Eye (tissue), 1 donor: ENCODE measurements around the gene GLYATL1B.
A peak's percentile ranks its signal among the peaks of the same experiment; 100 is the strongest.
"Not testable (repeated sequence)": the region's sequence is repeated elsewhere in the genome, so short reads cannot be mapped to it uniquely, and the experiment has no call there.

Source experiments
- DNase-seq: peaks from one replicate; pipeline ENCODE4 v3.0.0-alpha.2; 2015

Gene GLYATL1B, protein sequence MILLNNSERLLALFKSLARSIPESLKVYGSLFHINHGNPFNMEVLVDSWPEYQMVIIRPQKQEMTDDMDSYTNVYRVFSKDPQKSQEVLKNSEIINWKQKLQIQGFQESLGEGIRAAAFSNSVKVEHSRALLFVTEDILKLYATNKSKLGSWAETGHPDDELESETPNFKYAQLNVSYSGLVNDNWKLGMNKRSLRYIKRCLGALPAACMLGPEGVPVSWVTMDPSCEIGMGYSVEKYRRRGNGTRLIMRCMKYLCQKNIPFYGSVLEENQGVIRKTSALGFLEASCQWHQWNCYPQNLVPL

DNA sequence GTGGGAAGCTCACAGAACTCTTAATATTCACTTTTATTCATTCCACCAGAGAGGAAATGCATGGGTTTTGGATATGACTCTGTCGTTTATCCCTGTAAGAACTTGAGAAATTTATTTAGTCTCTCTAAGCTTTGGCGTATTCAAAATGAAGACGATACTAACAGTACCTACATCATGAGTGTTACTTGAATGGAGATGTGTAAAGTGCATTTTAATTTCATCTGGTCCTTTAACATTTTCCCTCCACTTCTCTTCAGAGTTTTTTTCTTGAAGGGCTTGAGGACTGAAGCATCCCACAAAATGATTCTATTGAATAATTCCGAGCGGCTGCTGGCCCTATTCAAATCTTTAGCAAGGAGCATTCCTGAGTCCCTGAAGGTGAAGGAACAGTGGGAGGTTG lies at the start of gene GLYATL1B:
GLYATL1B (plus strand) TSS at position 301 of the 400 bp plus-strand sequence; CDS start at position 301, 0 bp downstream.
- not testable (repeated sequence) for DNase-seq

DNA sequence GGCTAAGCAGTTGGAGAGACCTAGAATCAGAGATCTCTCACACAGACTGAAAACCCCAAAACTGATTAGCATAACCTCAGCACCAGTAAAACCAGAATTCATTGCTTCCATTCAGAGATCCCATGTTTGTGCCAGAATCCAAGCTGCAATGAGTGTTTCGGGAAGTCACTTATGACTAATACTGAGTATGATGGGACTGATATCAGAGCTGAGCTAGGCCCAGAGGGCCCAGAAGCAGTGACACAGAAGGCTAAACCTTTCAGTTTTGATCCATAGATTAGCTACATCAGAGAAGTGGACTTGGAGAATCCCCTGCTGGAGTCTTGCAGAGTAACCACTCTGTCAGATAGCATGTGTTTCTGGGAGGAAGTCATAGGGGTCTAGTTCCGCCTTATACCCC lies 49.6 kb upstream of the GLYATL1B start:
- not testable (repeated sequence) for DNase-seq

DNA sequence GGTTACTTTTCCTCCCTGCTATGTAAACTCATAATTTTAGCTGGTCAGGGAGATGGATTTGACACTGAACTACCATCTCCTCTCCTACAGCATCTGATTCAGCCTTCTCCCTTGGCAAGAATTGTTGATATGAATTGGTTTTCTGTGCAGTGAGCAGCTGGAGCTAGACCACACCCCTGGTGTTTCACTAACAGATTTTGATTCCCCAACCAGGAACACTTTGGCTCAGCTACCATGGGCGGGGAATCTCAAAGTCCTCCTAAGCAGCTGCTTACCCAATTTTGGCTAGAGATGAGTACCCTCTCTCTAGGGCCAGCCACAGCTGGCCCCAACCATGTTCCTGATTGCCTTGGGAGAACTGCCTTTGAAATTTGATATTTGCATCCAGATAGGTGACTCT lies 48.7 kb upstream of the GLYATL1B start:
- DNase-seq: not testable (repeated sequence)

- DNase-seq: no peak
Measured at GRCh38 chr11:59040607-59041006, 45.5 kb upstream of the GLYATL1B start.

- not testable (repeated sequence) for DNase-seq
Measured at GRCh38 chr11:59051383-59051782, 34.7 kb upstream of the GLYATL1B start.

GRCh38 chr11:59052355-59052754 lies 33.8 kb upstream of the GLYATL1B start:
- not testable (repeated sequence) for DNase-seq

GRCh38 chr11:59053387-59053786 lies 32.7 kb upstream of the GLYATL1B start:
- DNase-seq: peak; percentile 78

DNA sequence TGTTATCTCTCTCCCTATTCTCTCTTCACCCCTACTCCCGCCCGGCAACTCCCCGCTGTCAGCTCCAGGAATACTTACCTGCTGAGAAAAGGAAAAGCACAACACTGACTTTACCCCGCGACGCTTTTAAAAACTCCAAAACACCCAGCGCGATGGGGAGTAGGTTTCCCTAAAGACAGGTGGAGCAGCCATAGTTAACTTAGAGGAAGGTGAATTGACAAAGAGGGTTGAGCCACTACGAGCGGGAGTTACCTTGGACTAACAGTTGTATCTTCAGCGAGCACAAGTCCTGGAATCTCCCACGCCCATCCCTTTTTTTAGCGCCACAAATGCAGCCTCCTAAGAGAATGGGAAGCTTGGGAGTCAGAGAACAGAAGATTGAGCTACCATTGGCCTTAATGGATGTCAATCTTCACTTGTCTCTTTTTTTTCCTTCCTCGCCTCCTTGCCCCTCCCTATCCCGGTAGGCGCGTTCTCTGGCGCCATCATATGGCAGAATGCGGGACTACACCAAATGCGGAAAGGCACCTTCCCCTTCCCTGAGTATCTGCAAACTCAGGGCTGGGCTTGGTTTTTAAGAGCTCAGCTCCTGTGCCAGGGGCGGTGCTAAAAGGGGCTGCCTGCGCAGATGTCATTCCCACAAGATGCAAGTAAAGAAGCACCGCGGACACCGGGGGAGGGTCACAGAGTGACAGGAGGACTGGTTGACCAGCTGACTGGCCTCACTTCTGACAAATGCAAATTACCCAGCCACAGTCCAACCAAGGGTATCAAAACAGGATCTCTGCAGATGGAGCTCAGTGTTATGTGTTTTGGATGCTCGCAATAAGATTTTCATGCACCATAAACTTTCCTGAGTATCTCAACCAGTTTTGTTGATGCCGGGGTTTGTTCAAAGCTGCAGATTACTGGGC lies 27.7 kb upstream of the GLYATL1B start:
- DNase-seq: peak; percentile 97

GRCh38 chr11:59060096-59060495 lies 26.0 kb upstream of the GLYATL1B start:
- DNase-seq: not testable (repeated sequence)

DNA sequence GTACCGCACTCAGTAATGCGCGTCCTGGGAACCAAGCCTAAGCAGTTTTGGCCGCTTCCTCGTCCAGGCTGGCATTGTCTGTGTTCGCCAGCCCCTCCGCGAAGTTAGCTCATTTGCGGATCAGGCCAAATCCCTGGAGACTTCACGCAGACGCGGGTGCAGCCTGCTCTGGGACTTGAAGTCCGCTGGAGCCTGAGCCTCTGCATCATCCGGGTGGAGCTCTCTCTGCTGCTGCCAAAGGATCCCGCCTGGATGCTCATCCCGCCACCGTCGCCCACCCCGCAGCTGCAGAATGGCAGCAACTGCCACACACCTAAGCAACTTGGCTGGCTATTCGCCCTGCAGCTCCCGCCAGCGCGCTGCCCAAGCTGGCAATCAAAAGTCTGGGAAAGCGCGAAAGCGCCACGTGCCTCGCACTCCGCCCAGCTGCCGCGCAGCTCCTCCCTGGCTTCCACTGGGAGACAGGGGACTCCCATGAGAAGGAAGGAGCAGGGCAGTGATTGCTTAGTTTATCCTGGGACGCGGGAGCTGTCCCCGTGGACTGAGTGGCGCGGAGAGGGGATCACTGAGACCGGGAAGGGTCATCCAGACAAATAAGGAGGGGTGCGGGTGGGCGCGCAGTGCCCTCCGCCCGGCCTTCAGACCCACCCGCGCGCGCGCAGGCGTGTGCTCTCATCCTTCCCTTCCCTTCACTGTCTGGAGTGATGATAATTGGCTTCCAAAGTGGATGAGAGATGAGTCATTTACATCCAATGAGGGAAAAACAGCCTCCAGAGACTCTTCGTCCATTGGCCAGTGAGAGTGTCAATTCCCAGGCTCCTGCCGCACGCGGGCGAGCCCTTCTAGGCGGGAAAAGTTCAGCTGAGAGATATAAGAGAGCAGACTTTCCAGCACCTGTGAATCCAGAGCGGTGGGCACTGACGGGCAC lies 23.2 kb upstream of the GLYATL1B start:
- peak; percentile 29 for DNase-seq

DNA sequence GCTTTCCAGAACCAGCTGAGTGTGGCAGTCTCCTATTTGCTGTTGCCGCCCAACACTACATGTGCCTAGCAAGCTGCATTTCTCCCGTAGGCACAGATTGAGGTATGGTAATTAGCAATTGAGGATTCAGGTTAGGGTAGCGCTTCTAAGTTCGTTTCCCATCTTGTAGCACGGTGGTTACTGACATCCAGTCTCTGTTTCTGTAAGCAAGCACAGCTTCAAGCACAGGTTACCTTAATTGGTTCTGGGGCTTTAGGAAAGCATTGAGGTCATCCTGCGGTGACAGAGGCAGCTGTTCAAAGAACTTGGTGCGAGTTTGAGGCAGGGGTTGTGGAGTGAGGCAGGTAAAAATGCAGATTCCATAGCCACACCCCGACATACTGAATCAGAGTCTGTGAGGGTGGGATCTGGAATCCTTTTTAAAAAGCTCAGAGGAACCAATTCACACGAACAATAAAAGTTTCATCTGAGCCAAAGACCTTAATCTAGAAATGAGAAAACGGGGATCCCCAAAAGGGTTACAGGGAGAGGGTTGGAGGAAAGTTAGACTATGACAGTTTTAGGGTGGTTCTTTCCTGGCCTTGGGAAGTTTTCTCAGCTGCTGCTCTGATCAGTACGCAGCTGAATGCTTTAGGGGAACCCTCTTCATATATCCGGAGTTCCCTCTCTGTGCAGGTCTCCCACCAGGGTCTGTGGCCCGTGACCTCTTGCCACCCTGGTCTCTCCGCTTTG lies 21.9 kb upstream of the GLYATL1B start:
- not testable (repeated sequence) for DNase-seq

GRCh38 chr11:59069087-59069486 lies 17.0 kb upstream of the GLYATL1B start:
- no peak for DNase-seq

DNA sequence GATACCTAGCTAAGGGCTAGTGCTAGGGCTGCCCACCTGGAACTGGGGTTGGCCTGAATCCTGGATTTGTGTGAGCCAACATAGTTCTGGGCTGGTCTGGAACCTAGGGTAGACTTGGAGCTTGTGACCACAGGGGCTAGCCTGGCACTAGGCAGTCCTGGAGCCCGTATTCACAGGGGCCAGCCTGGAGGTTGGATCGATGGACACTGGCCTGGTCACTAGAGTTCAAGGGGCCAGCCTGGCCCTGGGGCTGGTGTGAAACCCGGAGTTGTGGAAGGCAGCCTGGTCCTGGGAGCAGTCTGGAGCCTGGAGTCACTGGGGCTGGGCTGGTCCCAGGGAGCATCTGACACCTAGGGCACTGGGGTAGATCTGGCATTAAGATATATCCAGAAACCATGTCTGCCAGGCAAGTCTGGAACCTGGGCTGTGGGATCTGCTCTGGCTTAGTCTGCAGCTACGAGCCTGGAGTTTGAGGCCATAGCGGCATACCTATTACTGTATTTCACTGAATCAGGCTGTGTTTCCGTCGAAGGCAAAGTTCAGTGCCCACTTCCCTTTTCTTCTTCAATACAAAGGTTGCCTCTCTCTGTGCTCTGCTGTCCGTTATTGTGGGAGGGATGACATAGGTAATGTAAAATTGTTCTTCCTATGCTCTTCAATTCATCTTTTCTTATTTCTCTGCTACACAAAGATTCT lies 9.1 kb upstream of the GLYATL1B start:
- DNase-seq: no peak

GRCh38 chr11:59078435-59078834 lies 7.7 kb upstream of the GLYATL1B start:
- DNase-seq: no peak

DNA sequence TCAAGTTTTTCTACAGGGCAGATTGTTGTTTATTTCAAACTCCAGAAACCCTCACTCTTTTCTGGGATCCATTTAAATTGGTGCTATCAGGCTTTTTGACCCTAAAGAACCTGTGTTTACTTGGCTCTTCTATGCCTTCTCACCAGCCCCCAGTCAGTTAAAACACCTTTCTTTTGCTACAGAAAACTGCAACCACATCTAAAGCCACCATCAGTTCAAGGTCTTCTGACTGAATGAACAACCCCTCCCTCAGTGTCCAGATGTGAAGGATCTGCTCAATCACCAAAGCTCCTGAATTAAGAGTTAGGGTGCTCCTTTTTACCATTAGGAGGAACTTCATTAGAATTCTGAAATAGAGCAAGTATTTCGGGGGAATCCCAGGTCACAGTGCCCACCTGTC lies 7.0 kb upstream of the GLYATL1B start:
- DNase-seq: no peak

DNA sequence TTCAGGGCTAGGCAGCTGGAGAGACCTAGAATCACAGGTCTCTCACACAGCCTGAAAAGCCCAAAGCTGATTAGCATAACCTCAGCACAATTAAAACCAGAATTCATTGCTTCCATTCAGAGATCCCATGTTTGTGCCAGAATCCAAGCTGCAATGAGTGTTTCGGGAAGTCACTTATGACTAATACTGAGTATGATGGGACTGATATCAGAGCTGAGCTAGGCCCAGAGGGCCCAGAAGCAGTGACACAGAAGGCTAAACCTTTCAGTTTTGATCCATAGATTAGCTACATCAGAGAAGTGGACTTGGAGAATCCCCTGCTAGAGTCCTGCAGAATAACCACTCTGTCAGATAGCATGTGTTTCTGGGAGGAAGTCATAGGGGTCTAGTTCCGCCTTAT lies 5.7 kb upstream of the GLYATL1B start:
- not testable (repeated sequence) for DNase-seq

DNA sequence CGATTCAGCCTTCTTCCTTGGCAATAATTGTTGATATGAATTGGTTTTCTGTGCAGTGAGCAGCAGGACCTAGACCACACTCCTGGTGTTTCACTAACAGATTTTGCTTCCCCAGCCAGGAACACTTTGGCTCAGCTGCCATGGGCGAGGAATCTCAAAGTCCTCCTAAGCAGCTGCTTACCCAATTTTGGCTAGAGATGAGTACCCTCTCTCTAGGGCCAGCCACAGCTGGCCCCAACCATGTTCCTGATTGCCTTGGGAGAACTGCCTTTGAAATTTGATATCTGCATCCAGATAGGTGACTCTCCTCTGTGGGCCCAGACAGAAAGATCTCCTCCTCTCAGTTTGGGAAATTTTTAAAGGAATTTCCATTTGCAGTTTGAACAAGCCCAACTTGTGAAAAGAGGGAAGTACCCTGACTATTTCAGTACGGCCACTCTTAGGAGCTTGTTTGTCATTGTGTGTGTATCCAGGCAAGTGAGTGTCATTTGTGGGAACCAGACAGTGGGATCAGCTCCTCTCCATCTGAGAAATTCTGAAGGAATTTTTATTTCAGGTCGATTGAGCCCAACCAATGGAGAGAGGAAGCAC lies 4.6 kb upstream of the GLYATL1B start:
- DNase-seq: not testable (repeated sequence)

- no peak for DNase-seq
Measured at GRCh38 chr11:59088162-59088561, 2.1 kb downstream of the GLYATL1B start.

GRCh38 chr11:59093576-59093975 lies 7.5 kb downstream of the GLYATL1B start:
- DNase-seq: not testable (repeated sequence)

DNA sequence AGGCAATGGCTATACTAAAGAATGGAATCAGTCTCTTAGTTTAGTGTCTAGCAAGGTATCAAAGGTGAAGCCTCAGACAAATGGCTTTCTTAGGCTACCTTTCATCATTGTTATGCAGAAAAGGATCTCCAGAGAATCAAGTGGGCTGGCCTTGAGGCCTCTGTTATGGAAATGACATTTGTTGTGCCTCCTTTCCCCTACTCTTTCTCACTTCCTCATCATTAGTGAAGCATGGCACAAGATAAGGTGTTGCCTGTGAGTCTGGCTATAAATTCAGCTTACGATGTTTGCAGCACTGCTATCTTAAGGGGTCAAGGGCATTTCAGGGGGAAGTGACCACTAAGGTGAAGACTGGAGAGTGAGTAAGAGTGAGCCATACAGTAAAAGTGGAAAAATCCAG lies 9.1 kb downstream of the GLYATL1B start:
- not testable (repeated sequence) for DNase-seq
